ENCODE results near the gene FAH. TPM values are rescaled to one million over a fixed set of nuclear protein-coding genes. Genes with fewer than 3 reads are reported as not detected.

The FAH gene
- total RNA-seq, 6 donors from 2014 or later: 14.0 to 46.1 (median 34.5) TPM

DNA sequence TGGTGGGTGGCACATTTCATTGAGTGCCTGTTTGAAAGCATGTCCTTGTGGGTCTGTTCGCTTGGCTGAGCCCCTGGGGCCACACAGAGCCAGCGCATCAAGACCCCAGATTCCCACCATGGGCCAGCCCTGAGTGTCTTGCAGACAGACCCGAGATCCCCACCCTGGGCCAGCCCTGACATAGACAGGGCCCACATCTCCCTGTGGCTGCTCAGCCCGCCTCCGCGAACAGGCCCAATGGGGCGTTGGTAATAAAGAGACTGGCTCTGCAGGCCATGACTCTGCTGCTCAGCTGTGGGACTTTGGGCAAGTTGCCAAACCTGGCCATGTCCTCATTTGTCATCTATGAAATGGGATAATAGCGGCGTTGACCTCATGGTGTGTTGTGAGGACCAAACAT, 22.6 kb downstream of the FAH start:
- 95% methylated on average over 9 of the region's 9 CpGs; no CpG with 5 or more reads in 1 of the 2 donors for WGBS, 2 donors
- Histone ChIP-seq H3K4me1 (peaks cover 0 to 3% (median 0%) of the 10 kb centered on the region in 4 donors), H3K27me3 (no peaks in the 10 kb centered on the region), H3K4me3 (no peak overlapping the region), H3K27ac (peak overlapping the region in 2 of 4 donors; percentile 58 to 63), H3K36me3 (peaks cover 3 to 22% (median 11%) of the 10 kb centered on the region in 4 donors), H3K9me3 (no peaks in the 10 kb centered on the region)
- ATAC-seq (ENCODE audit: low FRiP score in 2 of 2): no peak
- TF ChIP-seq EP300 (IDR thresholded peaks at IDR 0.05): no peak
- DNase-seq: peak in 1 of 2 donors; percentile 60

DNA sequence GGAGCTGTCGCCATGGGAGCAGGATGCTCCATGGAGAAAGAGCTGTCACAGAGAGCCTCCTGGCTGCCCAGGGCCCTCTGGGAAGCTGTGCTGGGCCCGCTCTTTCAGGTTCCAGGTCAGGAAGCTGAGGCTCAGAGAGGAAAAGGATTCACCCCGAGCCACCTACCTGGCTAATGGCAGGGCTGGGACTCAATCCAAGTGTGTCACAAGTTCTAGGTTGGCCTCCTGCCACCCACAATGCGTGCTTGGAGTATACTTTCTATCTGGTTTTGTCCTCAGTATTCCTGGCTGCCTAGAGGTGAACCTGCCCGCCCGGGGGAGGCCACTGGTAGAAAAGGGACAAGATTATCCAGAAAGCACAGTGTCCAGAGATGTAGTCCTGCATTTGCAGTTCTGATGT, 23.6 kb downstream of the FAH start:
- H3K27me3 ChIP-seq: no peaks in the 10 kb centered on the region
- DNase-seq (no peak), ATAC-seq (ENCODE audit: low FRiP score in 2 of 2) (no peak)
- H3K4me1 ChIP-seq: peaks cover 0 to 3% (median 0%) of the 10 kb centered on the region in 4 donors
- 66 to 89% methylated on average over 3 to 6 of the region's 6 CpGs for WGBS, 2 donors
- H3K9me3 ChIP-seq: no peaks in the 10 kb centered on the region
- no peak overlapping the region for H3K4me3 ChIP-seq
- TF ChIP-seq CTCF (IDR thresholded peaks at IDR 0.05): no peak
- peaks cover 3 to 32% (median 20%) of the 10 kb centered on the region in 4 donors for H3K36me3 ChIP-seq
- no peak overlapping the region for H3K27ac ChIP-seq

- WGBS, 2 donors: 81 to 87% methylated on average over 2 of the region's 2 CpGs
- Histone ChIP-seq H3K9me3 (no peaks in the 10 kb centered on the region), H3K4me1 (peaks cover 0 to 3% (median 0%) of the 10 kb centered on the region in 4 donors), H3K4me3 (no peak overlapping the region), H3K27ac (no peak overlapping the region), H3K27me3 (no peaks in the 10 kb centered on the region), H3K36me3 (peaks cover 3 to 39% (median 23%) of the 10 kb centered on the region in 4 donors)
- TF ChIP-seq EP300 (IDR thresholded peaks at IDR 0.05) (no peak), POLR2AphosphoS5 (IDR thresholded peaks at IDR 0.05) (no peak), POLR2A (IDR thresholded peaks at IDR 0.05) (no peak), CTCF (IDR thresholded peaks at IDR 0.05) (no peak)
- DNase-seq (no peak), ATAC-seq (ENCODE audit: low FRiP score in 2 of 2) (no peak)
These were observed 24.4 kb downstream of the FAH start for GRCh38 chr15:80177156-80177555.

DNA sequence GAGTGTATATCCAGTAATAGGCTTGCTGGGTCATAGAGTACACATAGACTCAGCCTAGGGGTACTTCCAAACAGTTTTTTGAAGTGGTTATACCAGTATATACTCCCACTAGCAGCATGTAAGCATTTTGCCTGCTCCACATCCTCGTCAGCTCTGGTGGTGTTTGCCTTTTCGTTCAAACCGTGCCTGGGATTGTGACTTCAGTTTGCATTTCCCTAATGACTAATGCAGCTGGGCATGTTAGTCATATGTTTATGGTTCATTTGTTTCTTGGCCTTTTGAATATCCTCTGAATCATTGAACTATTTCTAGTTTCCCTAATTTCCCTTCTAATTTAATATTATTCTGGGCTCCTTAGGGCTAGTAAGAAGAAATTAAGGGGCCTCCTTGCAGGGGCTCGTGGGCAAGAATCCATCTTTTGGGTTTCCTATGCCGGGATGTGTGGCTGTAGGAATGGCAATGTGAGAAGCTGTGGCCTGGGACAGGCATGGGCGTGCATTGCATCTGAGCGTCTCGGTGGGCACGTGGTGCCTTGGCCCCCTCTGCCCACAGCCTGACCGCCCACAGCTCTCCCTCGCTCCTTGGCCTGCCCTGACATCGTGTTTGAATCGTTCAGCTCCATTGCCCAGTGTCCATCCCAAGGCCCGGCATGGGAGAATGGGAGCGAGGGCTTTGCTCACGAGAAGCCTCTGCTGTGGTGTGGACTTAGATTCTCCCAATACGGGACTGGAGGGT, 26.4 kb downstream of the FAH start:
- ATAC-seq (ENCODE audit: low FRiP score in 2 of 2): no peak
- WGBS, 2 donors: 87 to 88% methylated on average over 17 of the region's 17 CpGs
- H3K9me3 ChIP-seq: no peaks in the 10 kb centered on the region
- no peaks in the 10 kb centered on the region for H3K27me3 ChIP-seq
- no peak overlapping the region for H3K4me3 ChIP-seq
- DNase-seq: no peak
- TF ChIP-seq EP300 (IDR thresholded peaks at IDR 0.05) (no peak), CTCF (IDR thresholded peaks at IDR 0.05) (no peak), POLR2AphosphoS5 (IDR thresholded peaks at IDR 0.05) (no peak), POLR2A (IDR thresholded peaks at IDR 0.05) (no peak)
- H3K36me3 ChIP-seq: peaks cover 3 to 50% (median 30%) of the 10 kb centered on the region in 4 donors
- H3K27ac ChIP-seq: no peak overlapping the region
- H3K4me1 ChIP-seq: peaks cover 0 to 10% (median 5%) of the 10 kb centered on the region in 4 donors

DNA sequence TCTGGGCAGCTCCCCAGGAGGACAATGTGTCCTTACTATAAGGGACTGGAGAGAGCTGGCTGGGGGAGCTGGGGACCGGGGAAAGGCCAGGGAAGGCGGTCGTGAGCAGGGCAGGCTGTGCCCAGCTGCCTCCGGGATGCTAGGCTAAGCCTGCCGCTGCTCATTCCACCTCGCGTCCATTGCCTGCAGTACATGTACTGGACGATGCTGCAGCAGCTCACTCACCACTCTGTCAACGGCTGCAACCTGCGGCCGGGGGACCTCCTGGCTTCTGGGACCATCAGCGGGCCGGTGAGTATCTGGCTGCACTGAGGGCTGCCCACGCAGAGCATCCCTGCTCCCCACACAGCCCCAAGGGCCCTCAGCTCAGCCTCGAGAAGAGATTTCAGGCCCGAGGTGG, 27.1 kb downstream of the FAH start:
- Histone ChIP-seq H3K27me3 (no peaks in the 10 kb centered on the region), H3K27ac (no peak overlapping the region), H3K9me3 (no peaks in the 10 kb centered on the region), H3K36me3 (peaks cover 3 to 46% (median 31%) of the 10 kb centered on the region in 4 donors), H3K4me1 (peaks cover 0 to 10% (median 5%) of the 10 kb centered on the region in 4 donors), H3K4me3 (no peak overlapping the region)
- TF ChIP-seq POLR2AphosphoS5 (IDR thresholded peaks at IDR 0.05) (no peak), EP300 (IDR thresholded peaks at IDR 0.05) (no peak), CTCF (IDR thresholded peaks at IDR 0.05) (no peak), POLR2A (IDR thresholded peaks at IDR 0.05) (no peak)
- no peak for DNase-seq
- 79 to 92% methylated on average over 11 to 15 of the region's 16 CpGs for WGBS, 2 donors
- ATAC-seq (ENCODE audit: low FRiP score in 2 of 2): no peak
